ENCODE results near the gene ELAVL2.

The ELAVL2 gene

DNA sequence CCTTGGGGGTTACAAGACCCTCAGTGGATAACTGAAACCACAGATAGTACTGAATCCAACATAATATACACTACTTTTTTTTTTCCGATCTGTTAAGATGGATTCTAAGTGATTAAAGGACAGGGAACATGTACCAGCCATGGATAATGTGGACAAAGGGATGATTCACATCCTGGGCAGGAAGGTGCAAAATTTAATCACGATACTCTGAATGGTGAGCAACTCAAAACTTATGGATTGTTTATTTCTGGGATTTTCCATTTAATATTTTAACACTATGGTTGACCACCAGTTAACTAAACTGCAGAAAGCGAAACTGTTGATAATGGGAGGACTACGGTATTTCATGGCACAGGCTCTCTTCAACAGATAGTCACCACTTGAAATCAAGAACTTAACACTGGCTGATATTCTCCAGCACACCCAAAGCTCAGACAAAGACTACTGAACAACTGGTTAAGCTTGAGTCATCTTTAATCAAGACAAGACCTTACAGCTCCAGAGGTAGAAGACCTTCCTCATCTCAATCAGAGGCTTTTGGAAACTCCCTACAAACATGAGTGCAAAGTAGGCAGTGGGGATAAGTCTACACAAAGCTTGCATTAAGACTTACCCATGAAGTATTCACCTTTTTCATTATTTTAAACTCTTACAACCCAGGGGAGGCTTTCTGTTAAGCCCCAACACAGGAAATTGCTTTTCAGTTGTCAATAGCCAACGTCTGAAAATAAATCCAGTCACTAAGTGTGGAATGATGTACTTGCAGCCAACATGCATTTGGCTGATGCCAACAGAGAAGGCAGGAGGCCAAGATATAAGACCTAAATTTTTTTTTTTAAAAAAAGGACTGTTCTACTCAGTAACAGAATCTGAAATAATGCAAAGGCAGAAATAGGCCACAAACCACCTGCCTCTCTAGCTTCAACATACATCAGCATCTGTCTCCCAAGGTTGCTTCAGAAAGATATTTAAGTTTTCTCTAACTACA, 78.7 kb downstream of the ELAVL2 start:
- H3K9me3 ChIP-seq: no peaks in the 10 kb centered on the region
- H3K4me1 ChIP-seq (ENCODE audit: control insufficient read depth in 1 of 2, insufficient read depth in 1 of 2, low read depth in 1 of 2, low read length in 1 of 2): no peaks in the 10 kb centered on the region
- no peak overlapping the region for H3K27ac ChIP-seq
- H3K36me3 ChIP-seq: no peaks in the 10 kb centered on the region
- TF ChIP-seq, protein P1, sequence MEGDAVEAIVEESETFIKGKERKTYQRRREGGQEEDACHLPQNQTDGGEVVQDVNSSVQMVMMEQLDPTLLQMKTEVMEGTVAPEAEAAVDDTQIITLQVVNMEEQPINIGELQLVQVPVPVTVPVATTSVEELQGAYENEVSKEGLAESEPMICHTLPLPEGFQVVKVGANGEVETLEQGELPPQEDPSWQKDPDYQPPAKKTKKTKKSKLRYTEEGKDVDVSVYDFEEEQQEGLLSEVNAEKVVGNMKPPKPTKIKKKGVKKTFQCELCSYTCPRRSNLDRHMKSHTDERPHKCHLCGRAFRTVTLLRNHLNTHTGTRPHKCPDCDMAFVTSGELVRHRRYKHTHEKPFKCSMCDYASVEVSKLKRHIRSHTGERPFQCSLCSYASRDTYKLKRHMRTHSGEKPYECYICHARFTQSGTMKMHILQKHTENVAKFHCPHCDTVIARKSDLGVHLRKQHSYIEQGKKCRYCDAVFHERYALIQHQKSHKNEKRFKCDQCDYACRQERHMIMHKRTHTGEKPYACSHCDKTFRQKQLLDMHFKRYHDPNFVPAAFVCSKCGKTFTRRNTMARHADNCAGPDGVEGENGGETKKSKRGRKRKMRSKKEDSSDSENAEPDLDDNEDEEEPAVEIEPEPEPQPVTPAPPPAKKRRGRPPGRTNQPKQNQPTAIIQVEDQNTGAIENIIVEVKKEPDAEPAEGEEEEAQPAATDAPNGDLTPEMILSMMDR (IDR thresholded peaks at IDR 0.05): no peak
- H3K4me3 ChIP-seq (ENCODE audit: low read depth in 1 of 2, low read length in 1 of 2): no peak overlapping the region
- no peaks in the 10 kb centered on the region for H3K27me3 ChIP-seq

DNA sequence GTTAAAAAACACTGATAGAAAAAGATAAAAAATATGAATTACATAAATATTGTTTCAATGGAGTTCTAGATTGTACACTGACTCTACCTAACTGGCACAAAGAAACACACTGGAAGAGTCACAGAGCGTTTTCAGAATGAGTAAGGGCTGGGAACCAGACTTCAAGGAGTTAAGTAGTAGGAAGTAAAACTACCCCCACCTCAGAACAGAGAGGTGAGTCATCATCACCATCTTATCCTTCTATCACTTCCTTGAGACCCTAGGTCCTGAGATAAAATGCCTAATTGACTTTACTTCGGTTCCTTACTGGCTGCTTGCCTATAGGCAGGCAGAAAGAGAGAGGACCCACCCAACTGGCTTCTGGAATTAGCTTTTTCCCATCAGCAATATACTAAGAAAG, 79.7 kb downstream of the ELAVL2 start:
- TF ChIP-seq, protein P1 (IDR thresholded peaks at IDR 0.05): no peak

GRCh38 chr9:23743036-23743435, 83.0 kb downstream of the ELAVL2 start:
- no peaks in the 10 kb centered on the region for H3K4me1 ChIP-seq (ENCODE audit: control insufficient read depth in 1 of 2, insufficient read depth in 1 of 2, low read depth in 1 of 2, low read length in 1 of 2)
- no peaks in the 10 kb centered on the region for H3K27me3 ChIP-seq
- no peaks in the 10 kb centered on the region for H3K9me3 ChIP-seq
- TF ChIP-seq, protein P1 (IDR thresholded peaks at IDR 0.05): no peak
- no peaks in the 10 kb centered on the region for H3K36me3 ChIP-seq
- H3K27ac ChIP-seq: no peak overlapping the region
- H3K4me3 ChIP-seq (ENCODE audit: low read depth in 1 of 2, low read length in 1 of 2): no peak overlapping the region

More for the DNA sequence above, 79.7 kb downstream of the ELAVL2 start:
- H3K27ac ChIP-seq: no peak overlapping the region
- H3K4me3 ChIP-seq (ENCODE audit: low read depth in 1 of 2, low read length in 1 of 2): no peak overlapping the region
- no peaks in the 10 kb centered on the region for H3K36me3 ChIP-seq
- no peaks in the 10 kb centered on the region for H3K9me3 ChIP-seq
- H3K27me3 ChIP-seq: no peaks in the 10 kb centered on the region
- no peaks in the 10 kb centered on the region for H3K4me1 ChIP-seq (ENCODE audit: control insufficient read depth in 1 of 2, insufficient read depth in 1 of 2, low read depth in 1 of 2, low read length in 1 of 2)

- no peaks in the 10 kb centered on the region for H3K36me3 ChIP-seq
These were observed 84.7 kb downstream of the ELAVL2 start for GRCh38 chr9:23741351-23741750.

DNA sequence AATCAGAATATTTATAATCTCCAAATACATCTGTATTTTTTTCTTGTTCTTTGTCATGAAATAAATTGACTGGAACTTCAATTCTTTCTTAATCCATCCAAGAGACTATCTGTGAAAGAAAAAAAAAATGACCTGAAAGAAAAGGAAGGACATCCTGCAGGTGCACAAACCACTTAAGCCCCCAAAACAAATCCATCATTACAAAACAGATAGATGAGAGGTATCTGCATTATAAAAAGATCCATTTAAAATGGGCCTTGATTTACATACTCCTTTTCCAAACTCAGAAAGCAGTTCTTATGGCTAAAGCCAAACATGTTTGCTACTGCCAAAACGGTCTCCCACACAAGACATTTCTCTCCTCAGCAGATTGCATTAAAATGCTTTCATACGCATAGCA, 85.5 kb downstream of the ELAVL2 start:
- TF ChIP-seq, protein P1 (IDR thresholded peaks at IDR 0.05): no peak
- no peak overlapping the region for H3K27ac ChIP-seq
- H3K27me3 ChIP-seq: no peaks in the 10 kb centered on the region
- H3K36me3 ChIP-seq: no peaks in the 10 kb centered on the region
- H3K4me3 ChIP-seq (ENCODE audit: low read depth in 1 of 2, low read length in 1 of 2): no peak overlapping the region
- no peaks in the 10 kb centered on the region for H3K4me1 ChIP-seq (ENCODE audit: control insufficient read depth in 1 of 2, insufficient read depth in 1 of 2, low read depth in 1 of 2, low read length in 1 of 2)
- no peaks in the 10 kb centered on the region for H3K9me3 ChIP-seq

More at GRCh38 chr9:23741351-23741750, 84.7 kb downstream of the ELAVL2 start:
- no peak overlapping the region for H3K27ac ChIP-seq
- no peak overlapping the region for H3K4me3 ChIP-seq (ENCODE audit: low read depth in 1 of 2, low read length in 1 of 2)
- no peaks in the 10 kb centered on the region for H3K9me3 ChIP-seq
- TF ChIP-seq, protein P1 (IDR thresholded peaks at IDR 0.05): no peak
- H3K27me3 ChIP-seq: no peaks in the 10 kb centered on the region
- H3K4me1 ChIP-seq (ENCODE audit: control insufficient read depth in 1 of 2, insufficient read depth in 1 of 2, low read depth in 1 of 2, low read length in 1 of 2): no peaks in the 10 kb centered on the region
